LNCAP (cell line): ENCODE data around the gene GUCD1.

Experiments
- CTCF ChIP-seq: fragments of 450-650 bp; IDR thresholded peaks from 2 replicates; pipeline ENCODE4 v1.5.1; 2017; ENCODE audit warnings: mild to moderate bottlenecking

Gene GUCD1

GRCh38 chr22:24578355-24579257 is 23.7 kb upstream of the GUCD1 start:
- TF ChIP-seq CTCF, result no peak

GRCh38 chr22:24576778-24577177 is 21.8 kb upstream of the GUCD1 start:
- TF ChIP-seq CTCF, result no peak

GRCh38 chr22:24571266-24571665 is 16.3 kb upstream of the GUCD1 start:
- no peak for TF ChIP-seq CTCF

GRCh38 chr22:24567668-24568067 is 12.7 kb upstream of the GUCD1 start:
- TF ChIP-seq CTCF, result no peak

- TF ChIP-seq CTCF, result no peak
Observed at GRCh38 chr22:24566899-24567511, 12.1 kb upstream of the GUCD1 start.

GRCh38 chr22:24565077-24565476 is 10.1 kb upstream of the GUCD1 start:
- TF ChIP-seq CTCF, result no peak

GRCh38 chr22:24564376-24565058 is 9.6 kb upstream of the GUCD1 start:
- no peak for TF ChIP-seq CTCF
